Suprapubic skin (tissue), 4 donors: Measurements from ENCODE around the gene LUM.

Experiments
- EP300 ChIP-seq: sonication (generic); formaldehyde crosslinking; IDR thresholded peaks from one replicate; pipeline ENCODE4 v1.6.1; 2017; ENCODE audit warnings: antibody characterized with exemption
- POLR2A ChIP-seq, 2 donors: fragments of 450-650 bp; IDR thresholded peaks; one replicate each; pipeline ENCODE4 v1.6.1; 2017; ENCODE audit warnings: antibody characterized with exemption in 2 of 2, mild to moderate bottlenecking in 2 of 2, moderate library complexity in 2 of 2
- POLR2AphosphoS5 ChIP-seq, 3 donors: sonication (generic); formaldehyde crosslinking; IDR thresholded peaks; one replicate each; pipeline ENCODE4 v1.6.1; 2017; ENCODE audit warnings: antibody characterized with exemption in 3 of 3
- TF ChIP-seq, protein P1 (sequence below), 2 donors: fragments of 200-600 bp in 1 of 2; fragments of 450-650 bp in 1 of 2; sonication (generic) in 1 of 2; IDR thresholded peaks; one replicate each; pipeline ENCODE4 v1.5.1; 2016 to 2019; ENCODE audit warnings: antibody characterized with exemption in 2 of 2, mild to moderate bottlenecking in 1 of 2, moderate library complexity in 1 of 2

DNA sequence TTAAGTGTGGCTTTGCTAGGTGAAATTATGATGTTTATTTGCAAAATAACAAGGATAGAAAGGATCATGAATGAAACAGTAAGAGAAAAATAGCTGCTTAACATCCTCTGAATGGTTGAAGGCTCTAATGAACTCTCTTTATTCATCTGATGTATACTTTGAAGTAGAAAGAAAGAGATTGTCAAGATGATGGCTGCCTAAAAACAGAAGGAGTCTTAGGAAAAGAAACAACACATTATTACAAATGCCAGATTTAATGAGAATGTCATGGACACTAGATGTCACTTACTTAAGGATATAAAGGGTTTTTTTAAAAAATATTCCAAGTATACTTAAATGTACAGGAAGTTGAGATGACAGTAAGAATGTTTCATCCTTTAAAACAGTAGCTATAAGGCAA lies 49.7 kb upstream of the LUM start:
- no peak for TF ChIP-seq POLR2AphosphoS5 (IDR thresholded peaks at IDR 0.05)
- TF ChIP-seq, protein P1, sequence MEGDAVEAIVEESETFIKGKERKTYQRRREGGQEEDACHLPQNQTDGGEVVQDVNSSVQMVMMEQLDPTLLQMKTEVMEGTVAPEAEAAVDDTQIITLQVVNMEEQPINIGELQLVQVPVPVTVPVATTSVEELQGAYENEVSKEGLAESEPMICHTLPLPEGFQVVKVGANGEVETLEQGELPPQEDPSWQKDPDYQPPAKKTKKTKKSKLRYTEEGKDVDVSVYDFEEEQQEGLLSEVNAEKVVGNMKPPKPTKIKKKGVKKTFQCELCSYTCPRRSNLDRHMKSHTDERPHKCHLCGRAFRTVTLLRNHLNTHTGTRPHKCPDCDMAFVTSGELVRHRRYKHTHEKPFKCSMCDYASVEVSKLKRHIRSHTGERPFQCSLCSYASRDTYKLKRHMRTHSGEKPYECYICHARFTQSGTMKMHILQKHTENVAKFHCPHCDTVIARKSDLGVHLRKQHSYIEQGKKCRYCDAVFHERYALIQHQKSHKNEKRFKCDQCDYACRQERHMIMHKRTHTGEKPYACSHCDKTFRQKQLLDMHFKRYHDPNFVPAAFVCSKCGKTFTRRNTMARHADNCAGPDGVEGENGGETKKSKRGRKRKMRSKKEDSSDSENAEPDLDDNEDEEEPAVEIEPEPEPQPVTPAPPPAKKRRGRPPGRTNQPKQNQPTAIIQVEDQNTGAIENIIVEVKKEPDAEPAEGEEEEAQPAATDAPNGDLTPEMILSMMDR (IDR thresholded peaks at IDR 0.05), result no peak
- no peak for TF ChIP-seq POLR2A (IDR thresholded peaks at IDR 0.05)
- no peak for TF ChIP-seq EP300
